B cell (primary cell): Measurements from ENCODE around the gene ITPKC. TPM values are rescaled to one million over a fixed set of nuclear protein-coding genes. Genes with fewer than 3 reads are reported as not detected.
"Not testable (repeated sequence)": the region's sequence is repeated elsewhere in the genome, so short reads cannot be mapped to it uniquely, and the experiment has no call there.

Experiments
- ATAC-seq: fragments of 200-7000 bp; cut with Tn5 transposase; one replicate; pipeline ENCODE4 v1.10.0; 2021; ENCODE audit warnings: low read depth, mild to moderate bottlenecking, moderate number of reproducible peaks, moderate library complexity
- CTCF ChIA-PET: fragments of 350-600 bp; sonication (Branson Sonifier 250); formaldehyde crosslinking; loops from one replicate; lab custom pipeline; 2021; ENCODE audit warnings: antibody characterized with exemption, inconsistent platforms; lab: Charles Lee
- POLR2A ChIA-PET: fragments of 350-600 bp; sonication (Branson Sonifier 250); formaldehyde crosslinking; loops from one replicate; lab custom pipeline; 2021; ENCODE audit warnings: antibody characterized with exemption; lab: Charles Lee
- DNase-seq: peaks from one replicate; pipeline ENCODE4 v3.0.0; 2013
- H2AFZ ChIP-seq: 2 replicates; pipeline ENCODE4 v1.6.1; 2012; ENCODE audit warnings: mild to moderate bottlenecking, low read depth, low read length; ENCODE audit not compliant: insufficient read depth, poor library complexity, severe bottlenecking
- H3K27ac ChIP-seq, 2 donors: 1 replicate in 1 of 2; 2 replicates in 1 of 2; pipeline ENCODE4 v1.5.1; 2012 to 2013; ENCODE audit warnings: low read length in 2 of 2, mild to moderate bottlenecking in 2 of 2, moderate library complexity in 1 of 2
- H3K27me3 ChIP-seq, 4 experiments: fragments of 200-600 bp in 1 of 4; sonication (generic) in 1 of 4; replicated peaks in 1 of 4; 1 replicate in 2 of 4; 2 replicates in 2 of 4; pipeline versions ENCODE4 v1.6.1 to v1.7.0; 2013 to 2016; ENCODE audit warnings: low read length in 3 of 4, mild to moderate bottlenecking in 2 of 4, mixed read lengths in 1 of 4, moderate library complexity in 1 of 4; ENCODE audit not compliant: insufficient read depth in 4 of 4, control insufficient read depth in 3 of 4; ENCODE audit errors: control extremely low read depth in 1 of 4
- H3K36me3 ChIP-seq, 2 experiments: replicated peaks in 1 of 2; 1 replicate in 1 of 2; 2 replicates in 1 of 2; pipeline versions ENCODE4 v1.6.1 to v1.7.1; 2013; ENCODE audit warnings: low read length in 1 of 2; ENCODE audit not compliant: insufficient read depth in 2 of 2, control insufficient read depth in 1 of 2; ENCODE audit errors: control extremely low read depth in 1 of 2, extremely low read depth in 1 of 2
- H3K4me1 ChIP-seq, 2 donors: fragments of 200-600 bp in 1 of 2; sonication (generic) in 1 of 2; 1 replicate in 1 of 2; 2 replicates in 1 of 2; pipeline versions ENCODE4 v1.5.1 to v1.6.1; 2013 to 2017; ENCODE audit warnings: low read length in 2 of 2; ENCODE audit not compliant: control insufficient read depth in 2 of 2, insufficient read depth in 2 of 2
- H3K4me2 ChIP-seq: replicated peaks from 2 replicates; pipeline ENCODE3; 2012; ENCODE audit warnings: mild to moderate bottlenecking, low read depth, low read length; ENCODE audit not compliant: poor library complexity, severe bottlenecking
- H3K4me3 ChIP-seq, 5 experiments: fragments of 200-600 bp in 1 of 5; sonication (generic) in 1 of 5; 1 replicate in 3 of 5; 2 replicates in 2 of 5; pipeline versions ENCODE4 v1.5.1 to v1.7.0; 2011 to 2016; ENCODE audit warnings: low read length in 4 of 5, mild to moderate bottlenecking in 4 of 5, low read depth in 2 of 5, control low read depth in 1 of 5, moderate library complexity in 1 of 5; ENCODE audit not compliant: insufficient read depth in 1 of 5; ENCODE audit errors: control extremely low read depth in 1 of 5, extremely low read depth in 1 of 5
- H3K79me2 ChIP-seq: fragments of 200-600 bp; sonication (generic); one replicate; pipeline ENCODE4 v1.6.0; 2016; ENCODE audit warnings: low read length; ENCODE audit not compliant: control insufficient read depth, insufficient read depth
- H3K9ac ChIP-seq: fragments of 200-600 bp; sonication (generic); 2 replicates; pipeline ENCODE4 v1.6.1; 2017; ENCODE audit warnings: mild to moderate bottlenecking, low read length, moderate library complexity
- H3K9me3 ChIP-seq, 3 donors: one replicate each; pipeline versions ENCODE4 v1.6.1 to v1.7.1; 2013; ENCODE audit warnings: low read length in 2 of 3; ENCODE audit not compliant: control insufficient read depth in 2 of 3, insufficient read depth in 1 of 3; ENCODE audit errors: control extremely low read depth in 1 of 3
- H4K20me1 ChIP-seq: 2 replicates; pipeline ENCODE4 v1.6.0; 2012; ENCODE audit warnings: mild to moderate bottlenecking, low read length; ENCODE audit not compliant: insufficient read depth, control insufficient read depth, poor library complexity, severe bottlenecking
- H3K27ac Mint-ChIP-seq: one replicate; pipeline ENCODE4 v1.8.0; 2021; ENCODE audit warnings: mixed read lengths
- H3K27me3 Mint-ChIP-seq: one replicate; pipeline ENCODE4 v1.8.0; 2021; ENCODE audit warnings: mixed read lengths
- H3K4me1 Mint-ChIP-seq: one replicate; pipeline ENCODE4 v1.8.0; 2021; ENCODE audit warnings: mixed read lengths
- H3K4me3 Mint-ChIP-seq: one replicate; pipeline ENCODE4 v1.8.0; 2021; ENCODE audit warnings: mixed read lengths
- H3K9me3 Mint-ChIP-seq: one replicate; pipeline ENCODE4 v1.8.0; 2022; ENCODE audit warnings: mixed read lengths; ENCODE audit not compliant: insufficient read depth
- EZH2 ChIP-seq: IDR thresholded peaks from 2 replicates; pipeline ENCODE4 v1.6.1; 2012; ENCODE audit warnings: borderline replicate concordance, low read depth, mild to moderate bottlenecking, moderate library complexity, low read length; ENCODE audit not compliant: insufficient read depth, poor library complexity, severe bottlenecking
- WGBS: methylation state at CpG from one replicate; pipeline ENCODE4 v1.1.5; 2013; ENCODE audit warnings: missing lambda C conversion rate; ENCODE audit not compliant: insufficient coverage; 5-methylcytosine and 5-hydroxymethylcytosine counted together
- intact Hi-C: fragments of 100-400 bp; cut with micrococcal nuclease; formaldehyde crosslinking; loops from one replicate; pipeline ENCODE4 v1.10.0; 2022
- polyA plus RNA-seq: library from polyadenylated mRNA; depleted of rRNA; stranded (reverse); fragments of >200 nt; gene quantifications from 2 replicates; pipeline ENCODE4 v1.2.3, GENCODE V29; 2012
- total RNA-seq, 2 donors: library from RNA; stranded (reverse); fragments of 120-200 nt in 1 of 2; gene quantifications; 1 replicate in 1 of 2; 2 replicates in 1 of 2; pipeline versions ENCODE4 v1.2.3 to v1.2.4, GENCODE V29; 2013 to 2022
- TF ChIP-seq, protein P1 (sequence below): fragments of 200-600 bp; IDR thresholded peaks from one replicate; pipeline ENCODE4 v1.8.0; 2022; ENCODE audit warnings: antibody characterized with exemption, mild to moderate bottlenecking

The ITPKC gene
- total and polyA plus RNA-seq, 2 donors (not counting 1 experiment from before 2014, with no cell fraction given): 8.7 to 16.0 TPM

DNA sequence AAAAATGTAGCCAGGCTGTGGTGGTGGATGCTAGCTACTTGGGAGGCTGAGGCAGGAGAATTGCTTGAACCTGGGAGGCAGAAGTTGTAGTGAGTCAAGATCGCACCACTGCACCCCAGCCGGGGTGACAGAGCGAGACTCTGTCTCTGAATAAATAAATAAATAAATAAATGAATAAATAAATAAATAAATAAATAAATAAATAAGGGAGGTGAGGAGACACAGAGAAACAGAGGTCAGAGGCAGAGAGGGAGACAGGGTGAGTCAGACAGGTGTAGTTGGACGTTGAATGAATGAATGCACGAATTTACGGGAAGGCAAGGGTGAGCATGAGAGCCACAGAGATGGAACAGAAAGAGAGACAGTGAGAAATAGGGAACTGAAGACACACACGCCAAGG, 64.2 kb downstream of the ITPKC start:
- peaks cover 55% of the 10 kb centered on the region for H3K79me2 ChIP-seq
- no peak overlapping the region for H3K27ac ChIP-seq
- peaks cover 27% of the 10 kb centered on the region for H4K20me1 ChIP-seq
- H3K27me3 Mint-ChIP-seq: no peaks in the 10 kb centered on the region
- peak overlapping the region; percentile 43 for H3K27ac Mint-ChIP-seq
- WGBS: 91% methylated on average over 4 of the region's 7 CpGs
- intact Hi-C loops: no loop called here
- H3K9me3 ChIP-seq: peaks cover 0 to 5% (median 0%) of the 10 kb centered on the region in 3 donors
- TF ChIP-seq EZH2: no peak
- TF ChIP-seq, protein P1, sequence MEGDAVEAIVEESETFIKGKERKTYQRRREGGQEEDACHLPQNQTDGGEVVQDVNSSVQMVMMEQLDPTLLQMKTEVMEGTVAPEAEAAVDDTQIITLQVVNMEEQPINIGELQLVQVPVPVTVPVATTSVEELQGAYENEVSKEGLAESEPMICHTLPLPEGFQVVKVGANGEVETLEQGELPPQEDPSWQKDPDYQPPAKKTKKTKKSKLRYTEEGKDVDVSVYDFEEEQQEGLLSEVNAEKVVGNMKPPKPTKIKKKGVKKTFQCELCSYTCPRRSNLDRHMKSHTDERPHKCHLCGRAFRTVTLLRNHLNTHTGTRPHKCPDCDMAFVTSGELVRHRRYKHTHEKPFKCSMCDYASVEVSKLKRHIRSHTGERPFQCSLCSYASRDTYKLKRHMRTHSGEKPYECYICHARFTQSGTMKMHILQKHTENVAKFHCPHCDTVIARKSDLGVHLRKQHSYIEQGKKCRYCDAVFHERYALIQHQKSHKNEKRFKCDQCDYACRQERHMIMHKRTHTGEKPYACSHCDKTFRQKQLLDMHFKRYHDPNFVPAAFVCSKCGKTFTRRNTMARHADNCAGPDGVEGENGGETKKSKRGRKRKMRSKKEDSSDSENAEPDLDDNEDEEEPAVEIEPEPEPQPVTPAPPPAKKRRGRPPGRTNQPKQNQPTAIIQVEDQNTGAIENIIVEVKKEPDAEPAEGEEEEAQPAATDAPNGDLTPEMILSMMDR: no peak
- no peaks in the 10 kb centered on the region for H3K9me3 Mint-ChIP-seq
- no peak overlapping the region for H3K9ac ChIP-seq
- POLR2A ChIA-PET: interaction anchor here (0.6 kb wide), 1 partner anchor 118 kb away, joined by 4 read pairs; no protein-coding TSS in a partner anchor
- H3K4me2 ChIP-seq: no peak overlapping the region
- H3K4me1 ChIP-seq: peaks cover 25 to 35% of the 10 kb centered on the region in 2 donors
- no peaks in the 10 kb centered on the region for H3K27me3 ChIP-seq
- H3K4me3 Mint-ChIP-seq: no peak overlapping the region
- peaks cover 47% of the 10 kb centered on the region for H3K4me1 Mint-ChIP-seq
- no peak overlapping the region for H2AFZ ChIP-seq
- H3K36me3 ChIP-seq: peaks cover 0 to 41% of the 10 kb centered on the region in 2 experiments
- DNase-seq: no peak
- no peak for ATAC-seq
- CTCF ChIA-PET: interaction anchor here (5.2 kb wide), 1 partner anchor 16 kb away, joined by 48 read pairs; the partner anchor contains the start of gene EGLN2
- no peak overlapping the region for H3K4me3 ChIP-seq

DNA sequence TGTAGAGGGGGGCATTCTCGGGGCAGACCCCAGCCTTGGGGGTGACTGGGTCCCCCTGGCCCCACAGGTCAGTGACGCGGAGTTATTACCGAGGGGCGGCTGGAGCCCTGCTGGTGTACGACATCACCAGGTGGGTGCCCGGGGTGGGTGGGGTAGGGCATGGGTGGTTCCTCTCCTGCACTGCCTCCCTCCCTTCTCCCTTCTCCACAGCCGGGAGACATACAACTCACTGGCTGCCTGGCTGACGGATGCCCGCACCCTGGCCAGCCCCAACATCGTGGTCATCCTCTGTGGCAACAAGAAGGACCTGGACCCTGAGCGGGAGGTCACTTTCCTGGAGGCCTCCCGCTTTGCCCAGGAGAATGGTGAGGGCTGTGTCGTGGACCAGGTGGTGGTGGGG, 66.8 kb downstream of the ITPKC start:
- intact Hi-C loops: no loop called here
- peaks cover 0 to 50% of the 10 kb centered on the region in 2 experiments for H3K36me3 ChIP-seq
- ChIA-PET CTCF (no interaction called here), POLR2A (no interaction called here)
- H2AFZ ChIP-seq: no peak overlapping the region
- no peak overlapping the region for H3K4me3 Mint-ChIP-seq
- H3K4me3 ChIP-seq: no peak overlapping the region
- H3K9me3 Mint-ChIP-seq: no peaks in the 10 kb centered on the region
- no peaks in the 10 kb centered on the region for H3K9me3 ChIP-seq
- H3K27me3 Mint-ChIP-seq: no peaks in the 10 kb centered on the region
- H4K20me1 ChIP-seq: peaks cover 33% of the 10 kb centered on the region
- no peak for DNase-seq
- no peak overlapping the region for H3K27ac ChIP-seq
- no peak for TF ChIP-seq EZH2
- TF ChIP-seq, protein P1: no peak
- no peaks in the 10 kb centered on the region for H3K27me3 ChIP-seq
- 95% methylated on average over 6 of the region's 14 CpGs for WGBS
- no peak overlapping the region for H3K4me2 ChIP-seq
- no peak overlapping the region for H3K9ac ChIP-seq
- peaks cover 37% of the 10 kb centered on the region for H3K4me1 Mint-ChIP-seq
- peaks cover 13 to 21% of the 10 kb centered on the region in 2 donors for H3K4me1 ChIP-seq
- H3K79me2 ChIP-seq: peaks cover 53% of the 10 kb centered on the region
- no peak for ATAC-seq
- no peak overlapping the region for H3K27ac Mint-ChIP-seq

DNA sequence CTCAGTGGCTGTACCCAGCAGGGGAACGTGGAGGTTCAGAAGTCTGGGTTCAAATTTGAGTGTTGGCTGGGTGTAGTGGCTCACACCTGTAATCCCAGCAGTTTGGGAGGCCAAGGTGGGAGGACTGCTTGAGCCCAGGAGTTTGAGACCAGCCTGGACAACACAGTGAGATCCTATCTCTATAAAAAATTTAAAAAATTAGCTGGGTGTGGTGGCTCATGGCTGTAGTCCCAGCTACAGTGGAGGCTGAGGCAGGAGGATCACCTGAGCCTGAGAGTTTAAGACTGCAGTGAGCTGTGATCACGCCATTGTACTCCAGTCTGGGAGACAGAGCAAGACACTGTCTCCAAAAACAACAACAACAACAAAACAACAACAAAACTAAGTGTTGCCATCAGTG, 67.2 kb downstream of the ITPKC start:
- H3K4me2 ChIP-seq, H3K9me3 ChIP-seq, DNase-seq, H3K4me3 ChIP-seq, intact Hi-C loops, H3K27ac Mint-ChIP-seq, H3K27ac ChIP-seq, H3K9ac ChIP-seq, ATAC-seq, H2AFZ ChIP-seq, H3K27me3 ChIP-seq, POLR2A ChIA-PET, H3K4me3 Mint-ChIP-seq, H3K9me3 Mint-ChIP-seq, H3K27me3 Mint-ChIP-seq: not testable (repeated sequence)
- Histone ChIP-seq H3K79me2 (peaks cover 49% of the 10 kb centered on the region), H4K20me1 (peaks cover 28% of the 10 kb centered on the region), H3K4me1 (peaks cover 9 to 17% of the 10 kb centered on the region in 2 donors), H3K36me3 (peaks cover 0 to 50% of the 10 kb centered on the region in 2 experiments)
- no CpG with 5 or more reads among the region's 2 CpGs for WGBS
- CTCF ChIA-PET: interaction anchor here (0.6 kb wide), 1 partner anchor 12 kb away, joined by 3 read pairs; no protein-coding TSS in a partner anchor
- H3K4me1 Mint-ChIP-seq: peaks cover 33% of the 10 kb centered on the region
